Right kidney (tissue), 1 donor: ENCODE results near the gene DLG2.
"Not testable (repeated sequence)": the region's sequence is repeated elsewhere in the genome, so short reads cannot be mapped to it uniquely, and the experiment has no call there.

Source experiments
- DNase-seq: peaks from one replicate; pipeline ENCODE4 v3.0.0-alpha.2; 2016

The DLG2 gene

GRCh38 chr11:85313741-85314140, 313.4 kb downstream of the DLG2 start:
- no peak for DNase-seq

- DNase-seq = no peak
These were observed 316.7 kb downstream of the DLG2 start for GRCh38 chr11:85310479-85310878.

GRCh38 chr11:85307366-85307765, 319.8 kb downstream of the DLG2 start:
- DNase-seq = no peak

GRCh38 chr11:85301895-85302678, 325.1 kb downstream of the DLG2 start:
- no peak for DNase-seq

DNA sequence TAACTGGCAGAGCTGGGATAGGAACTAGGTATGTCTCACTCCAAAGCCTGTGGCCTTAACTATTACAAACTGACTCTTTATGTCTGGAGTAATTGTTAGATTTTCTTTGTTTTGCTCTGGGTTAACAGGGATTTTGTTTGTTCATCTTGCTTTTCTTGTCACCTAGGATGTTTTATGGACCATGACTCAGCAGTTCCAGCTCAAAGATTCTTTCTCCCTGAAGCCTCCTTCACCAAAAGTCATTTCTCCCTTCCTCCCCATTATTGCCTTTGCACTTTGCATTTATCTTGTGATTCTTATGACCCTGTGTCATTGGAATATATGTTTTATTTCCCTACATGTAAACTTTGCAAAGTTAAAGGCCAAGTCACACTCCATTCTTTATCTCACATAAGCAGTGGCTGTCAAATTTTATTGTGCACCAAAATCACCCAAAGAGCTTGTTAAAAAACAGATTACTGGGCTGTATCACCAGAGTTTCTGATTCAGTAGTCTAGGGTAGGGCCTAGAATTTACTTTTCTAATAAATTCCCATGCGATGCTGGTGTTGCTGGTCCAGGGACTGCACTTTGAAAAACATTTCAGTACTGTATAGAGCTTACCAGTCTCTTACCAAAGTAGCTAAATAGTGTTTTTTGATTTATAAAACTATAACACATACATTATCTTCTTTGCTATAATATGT, 327.7 kb downstream of the DLG2 start:
- DNase-seq = peak; percentile 27

- DNase-seq = no peak
These were observed 331.4 kb downstream of the DLG2 start for GRCh38 chr11:85295694-85296271.

DNA sequence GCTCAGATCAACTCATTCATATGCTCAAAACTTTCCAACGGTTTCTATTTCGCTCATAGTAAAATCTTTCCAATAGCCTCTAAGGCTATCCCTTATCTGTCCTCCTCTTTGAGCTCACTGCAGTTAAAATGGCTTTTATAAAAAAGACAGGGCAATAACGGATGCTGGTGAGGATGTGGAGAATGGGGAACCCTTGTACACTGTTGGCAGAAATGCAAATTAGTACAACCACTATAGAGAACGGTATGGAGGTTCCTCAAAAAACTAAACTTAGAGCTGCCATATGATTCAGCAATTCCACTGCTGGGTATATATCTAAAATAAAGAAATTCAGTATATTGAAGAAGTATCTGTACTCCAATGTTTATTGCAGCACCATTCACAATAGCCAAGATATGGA, 345.6 kb downstream of the DLG2 start:
- no peak for DNase-seq

DNA sequence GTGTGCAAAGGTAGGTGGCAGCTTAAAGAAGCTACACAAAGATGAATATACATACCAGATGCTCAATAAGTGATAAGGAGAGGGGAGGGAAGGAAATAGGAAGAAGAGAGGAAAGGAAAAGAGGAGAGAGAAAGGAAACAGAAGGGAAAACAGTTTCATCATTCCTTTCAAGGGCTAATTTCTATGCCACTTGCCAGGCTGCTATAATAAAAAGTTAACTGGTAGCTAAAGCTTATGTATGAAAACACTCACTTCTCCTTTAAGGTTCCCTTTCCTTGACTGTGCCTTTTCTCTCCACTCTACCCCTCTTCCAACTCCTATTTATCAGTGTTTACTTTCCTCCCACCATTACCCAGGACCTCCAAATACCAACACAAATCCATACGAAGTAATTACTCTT, 347.9 kb downstream of the DLG2 start:
- peak; percentile 1 for DNase-seq

DNA sequence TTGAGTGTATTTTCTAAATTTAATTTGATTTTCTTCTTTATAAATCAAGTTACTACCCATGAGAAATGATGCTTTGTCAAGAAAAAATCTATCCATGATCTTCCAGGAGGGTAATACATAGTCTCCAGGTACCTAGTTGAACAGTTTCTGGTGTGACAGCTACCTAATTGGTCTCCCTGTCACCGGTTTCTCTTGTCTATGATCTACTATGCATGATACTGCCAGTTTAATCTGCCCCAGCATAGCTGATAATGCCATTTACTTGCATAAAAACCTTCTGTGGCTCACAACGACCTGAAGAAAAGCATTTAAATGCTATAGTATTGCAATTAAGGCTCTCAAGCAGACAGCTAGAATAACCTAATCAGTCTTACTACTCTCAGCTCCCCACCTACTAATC, 349.5 kb downstream of the DLG2 start:
- DNase-seq = no peak

GRCh38 chr11:85276332-85276731, 350.8 kb downstream of the DLG2 start:
- DNase-seq = no peak

GRCh38 chr11:85270315-85270714, 356.8 kb downstream of the DLG2 start:
- not testable (repeated sequence) for DNase-seq

DNA sequence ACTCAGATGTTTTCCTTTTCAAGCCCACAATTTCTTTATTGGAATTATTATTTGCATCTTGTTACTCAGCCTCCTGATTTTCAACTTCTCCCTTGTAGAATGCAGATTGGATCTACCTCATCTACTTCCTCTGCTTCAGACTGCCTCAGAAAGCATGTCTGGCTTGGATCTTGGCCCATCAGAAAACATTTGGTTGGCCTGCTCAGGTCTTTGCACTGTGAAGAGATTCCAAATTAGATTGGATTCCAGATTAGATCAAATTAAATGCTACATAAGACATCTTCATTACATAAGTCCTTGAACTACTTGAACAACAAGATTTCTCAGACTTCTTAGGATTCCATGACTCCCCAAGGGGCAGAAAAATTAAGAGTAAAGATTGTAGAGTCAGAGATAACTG, 358.0 kb downstream of the DLG2 start:
- no peak for DNase-seq

DNA sequence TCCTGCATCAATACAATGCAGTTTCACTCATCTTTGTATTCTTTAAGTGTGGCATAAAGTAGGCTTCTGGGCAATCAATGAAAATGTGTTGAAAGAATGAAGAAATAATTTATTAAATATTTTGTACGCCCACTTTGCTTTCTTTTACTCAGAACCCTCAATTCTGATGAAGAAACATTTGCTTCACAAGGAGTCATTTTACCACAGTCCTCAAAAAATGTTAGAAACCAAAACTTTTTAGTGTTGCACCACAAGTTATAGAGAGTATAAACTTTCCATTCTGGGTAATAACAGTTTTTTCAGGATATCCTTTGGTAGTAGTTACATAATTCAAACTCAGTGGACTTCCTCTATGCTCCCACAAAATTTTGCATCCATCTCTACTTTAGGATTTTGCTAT, 360.5 kb downstream of the DLG2 start:
- no peak for DNase-seq

DNA sequence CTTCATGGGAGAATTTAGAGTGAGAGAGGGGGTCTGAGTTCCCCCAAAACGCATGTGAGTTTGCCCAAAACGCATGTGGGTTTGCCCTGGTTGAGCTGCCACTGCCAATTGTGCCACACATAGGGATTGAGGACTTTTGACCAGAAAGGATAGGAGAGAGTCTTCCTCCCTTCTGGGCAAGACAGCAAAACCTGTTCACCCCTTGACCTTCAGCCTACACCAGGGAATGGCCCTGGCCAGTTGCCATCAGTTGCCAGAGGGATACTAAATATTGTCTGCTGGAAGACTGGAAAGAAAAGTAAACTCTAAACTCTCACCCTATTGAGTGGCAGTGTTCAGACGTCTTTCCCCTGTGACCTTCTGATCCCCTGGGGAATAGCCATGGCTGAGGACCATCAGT, 363.8 kb downstream of the DLG2 start:
- no peak for DNase-seq

DNA sequence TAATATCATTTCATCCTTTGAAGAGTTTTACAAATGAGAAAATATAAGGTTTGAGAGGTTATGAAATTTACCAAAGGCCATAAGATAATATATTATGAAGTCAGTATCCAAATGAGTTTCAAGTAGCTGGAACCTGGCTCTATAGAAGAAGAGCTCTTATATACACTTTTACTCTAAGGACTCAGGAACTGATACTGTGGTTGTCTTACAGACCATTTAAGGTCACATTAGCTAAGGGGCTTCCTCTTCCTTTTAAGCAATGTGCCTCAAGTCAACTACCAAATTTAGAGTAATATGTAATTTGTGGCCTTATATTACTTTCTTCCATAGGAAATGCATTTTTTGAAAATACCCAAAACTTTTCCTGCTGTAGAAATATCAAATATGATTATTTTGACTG, 369.3 kb downstream of the DLG2 start:
- DNase-seq = no peak

- DNase-seq = no peak
These were observed 370.7 kb downstream of the DLG2 start for GRCh38 chr11:85256433-85256832.

DNA sequence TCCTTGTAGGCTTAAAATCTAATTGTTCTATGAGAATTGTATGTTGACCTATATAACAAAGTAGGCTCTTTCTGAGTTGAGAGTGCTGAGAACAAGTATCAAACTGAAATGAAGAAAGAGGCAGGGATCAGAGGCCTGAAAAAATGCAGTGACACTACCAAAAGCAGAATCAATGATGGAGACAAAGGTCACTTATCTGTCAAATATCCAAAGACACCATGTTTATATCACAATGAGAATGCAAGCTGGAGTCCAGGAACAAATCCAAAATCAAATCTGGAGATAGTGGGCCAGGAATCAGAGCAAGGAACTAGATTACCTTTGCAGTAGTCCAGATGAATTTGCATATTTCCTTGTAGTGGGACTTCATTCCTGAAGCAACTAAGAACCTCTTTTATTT, 377.7 kb downstream of the DLG2 start:
- no peak for DNase-seq

DNA sequence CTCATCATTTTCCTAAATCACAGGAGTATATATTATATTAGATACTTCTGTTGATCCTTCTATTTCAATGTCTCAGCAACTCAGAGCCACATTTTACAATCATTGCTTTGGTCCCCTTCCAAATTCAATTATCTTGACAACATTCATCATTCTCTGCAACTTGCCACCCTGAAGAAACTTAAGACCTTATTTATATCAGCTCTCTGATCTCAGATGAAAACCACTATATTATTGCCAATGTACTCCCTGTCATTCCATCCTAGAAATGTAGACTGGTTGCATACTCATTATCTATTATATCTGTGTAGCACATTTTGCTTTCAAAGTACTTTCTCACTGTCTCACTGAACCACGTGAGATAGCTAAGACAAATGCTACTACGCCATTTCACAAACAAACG, 379.3 kb downstream of the DLG2 start:
- DNase-seq = no peak

DNA sequence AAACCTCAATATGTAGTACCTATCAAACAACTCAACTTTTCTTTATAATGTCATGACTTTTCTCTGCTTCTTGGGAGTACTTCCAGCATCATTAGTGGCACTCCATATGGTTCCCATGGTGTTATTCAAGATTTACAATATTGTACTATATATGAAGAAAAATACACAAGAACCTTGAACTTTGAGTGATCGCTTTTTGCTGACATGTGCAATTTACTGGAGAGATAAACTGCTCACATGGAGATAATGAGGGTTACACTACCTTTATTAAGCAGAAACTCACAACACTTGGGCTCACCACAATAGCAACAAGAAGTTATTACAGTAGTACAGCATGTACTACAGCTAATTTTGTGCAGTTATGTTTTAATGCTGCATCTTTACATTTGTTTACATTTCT, 388.2 kb downstream of the DLG2 start:
- no peak for DNase-seq

DNA sequence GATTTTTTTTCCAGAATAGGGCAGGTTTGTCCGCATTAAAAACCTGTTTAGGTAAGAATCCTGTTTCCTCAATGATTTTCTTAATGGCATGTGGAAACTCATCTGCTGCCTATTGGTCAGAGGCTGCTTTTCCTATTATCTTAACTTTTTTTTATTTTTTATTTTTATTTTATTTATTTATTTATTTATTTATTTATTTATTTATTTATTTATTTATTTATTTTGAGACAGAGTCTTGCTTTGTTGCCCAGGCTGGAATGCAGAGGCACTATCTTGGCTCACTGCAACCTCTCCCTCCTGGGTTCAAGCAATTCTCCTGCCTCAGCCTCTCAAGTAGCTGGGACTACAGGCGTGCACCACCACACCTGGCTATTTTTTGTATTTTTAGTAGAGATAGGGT, 389.1 kb downstream of the DLG2 start:
- not testable (repeated sequence) for DNase-seq

DNA sequence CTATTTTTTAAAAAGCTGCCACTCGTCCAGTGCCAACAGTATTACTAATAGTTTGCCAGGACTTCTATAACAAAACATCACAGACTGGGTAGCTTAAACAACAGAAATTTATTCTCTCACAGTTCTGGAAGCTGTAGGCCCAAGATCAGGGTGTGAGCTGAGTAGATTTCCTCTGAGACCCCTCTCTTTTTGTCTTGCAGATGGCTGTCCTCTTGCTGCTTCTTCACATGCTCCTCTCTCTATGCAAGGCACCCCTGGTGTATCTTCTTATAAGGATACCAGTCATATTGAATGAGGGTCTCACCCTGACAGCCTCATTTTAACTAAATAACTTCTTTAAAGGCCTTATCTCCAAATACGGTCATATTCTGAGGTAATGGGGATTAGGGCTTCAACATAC, 390.9 kb downstream of the DLG2 start:
- no peak for DNase-seq

GRCh38 chr11:85232559-85232958, 394.6 kb downstream of the DLG2 start:
- DNase-seq = no peak

DNA sequence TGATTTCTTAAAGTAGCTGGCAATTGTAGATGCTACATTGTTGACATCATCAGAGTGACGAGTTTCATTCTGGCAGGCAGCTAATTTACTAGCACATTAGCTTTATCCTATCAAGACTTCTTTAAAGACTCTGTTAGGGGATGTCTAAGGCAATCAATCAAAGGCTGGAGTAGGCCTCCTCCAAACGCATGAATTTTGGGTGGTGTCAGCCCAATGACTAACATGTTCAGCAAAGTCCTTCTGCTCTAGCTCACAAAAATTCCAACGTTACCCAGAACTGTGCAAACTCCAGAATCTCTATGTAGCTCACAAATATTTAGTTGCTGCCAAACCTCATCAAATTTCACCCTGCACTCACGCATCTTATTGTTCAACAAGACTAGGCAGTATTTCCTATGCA, 395.6 kb downstream of the DLG2 start:
- no peak for DNase-seq

- not testable (repeated sequence) for DNase-seq
These were observed 397.4 kb downstream of the DLG2 start for GRCh38 chr11:85229723-85230122.
